Body of pancreas (tissue), 4 donors: Measurements from ENCODE around the gene PCK2. TPM values are rescaled to one million over a fixed set of nuclear protein-coding genes. Genes with fewer than 3 reads are reported as not detected.

Source experiments
- ATAC-seq: fragments of 150-250 bp; one replicate; pipeline ENCODE4 v1.9.1; 2016
- DNase-seq, 4 donors: peaks; one replicate each; pipeline ENCODE4 v3.0.0-alpha.2; 2019
- H3K27ac ChIP-seq, 4 donors: fragments of 200-600 bp; sonication (generic); 1 replicate in 3 of 4; 2 replicates in 1 of 4; pipeline versions ENCODE4 v1.5.1 to v1.6.1; 2016 to 2019; ENCODE audit warnings: mild to moderate bottlenecking in 1 of 4, mixed read lengths in 1 of 4, moderate library complexity in 1 of 4
- H3K27me3 ChIP-seq, 2 donors: fragments of 200-600 bp; sonication (generic); one replicate each; pipeline ENCODE4 v1.6.0; 2016; ENCODE audit warnings: mild to moderate bottlenecking in 1 of 2
- H3K36me3 ChIP-seq, 2 donors: fragments of 200-600 bp; sonication (generic); replicated peaks in 1 of 2; 2 replicates each; pipeline ENCODE4 v1.5.1; 2016; ENCODE audit warnings: low read depth in 2 of 2; ENCODE audit not compliant: insufficient read depth in 1 of 2
- H3K4me1 ChIP-seq: fragments of 200-600 bp; sonication (generic); one replicate; pipeline ENCODE4 v1.6.0; 2016
- H3K4me3 ChIP-seq, 2 donors: fragments of 200-600 bp; sonication (generic); 1 replicate in 1 of 2; 2 replicates in 1 of 2; pipeline ENCODE4 v1.5.1; 2016 to 2019
- H3K9me3 ChIP-seq, 3 donors: fragments of 200-600 bp; sonication (generic); 1 replicate in 2 of 3; 2 replicates in 1 of 3; pipeline ENCODE4 v1.5.1; 2016
- CTCF ChIP-seq, 7 experiments: fragments of 450-650 bp in 4 of 7; fragments of 200-600 bp in 3 of 7; sonication (generic) in 3 of 7; IDR thresholded peaks; one replicate each; pipeline ENCODE4 v1.5.1; 2016 to 2019; ENCODE audit warnings: antibody characterized with exemption in 7 of 7
- POLR2A ChIP-seq, 3 donors: fragments of 450-650 bp; IDR thresholded peaks; one replicate each; pipeline ENCODE4 v1.6.1; 2016; ENCODE audit warnings: antibody characterized with exemption in 3 of 3, mild to moderate bottlenecking in 2 of 3
- WGBS, 2 donors: methylation state at CpG; one replicate each; pipeline ENCODE4 v1.1.5; 2017; 5-methylcytosine and 5-hydroxymethylcytosine counted together
- intact Hi-C: fragments of 100-400 bp; cut with DNase I; formaldehyde crosslinking; loops from one replicate; pipeline ENCODE4 v1.15.1; 2023
- total RNA-seq, 2 donors: library from RNA; depleted of rRNA; stranded (reverse); fragments of >200 nt; gene quantifications; one replicate each; pipeline ENCODE4 v1.1.0, GENCODE V29; 2016

Gene PCK2
- total RNA-seq, 2 donors from 2014 or later = 20.4 to 29.8 TPM

- no peak overlapping the region for H3K27ac ChIP-seq
- H3K27me3 ChIP-seq = no peaks in the 10 kb centered on the region
- DNase-seq (no peak), ATAC-seq (no peak)
- peaks cover 20% of the 10 kb centered on the region for H3K4me1 ChIP-seq
- no peaks in the 10 kb centered on the region for H3K36me3 ChIP-seq
- no peaks in the 10 kb centered on the region for H3K9me3 ChIP-seq
- H3K4me3 ChIP-seq = no peak overlapping the region
- no peak for TF ChIP-seq CTCF (IDR thresholded peaks at IDR 0.05)
- no peak for TF ChIP-seq POLR2A (IDR thresholded peaks at IDR 0.05)
- WGBS, 2 donors = 57 to 63% methylated on average over 20 of the region's 20 CpGs
- intact Hi-C loops = loop anchor here (10.0 kb wide), 1 partner anchor 112 kb away; the partner anchor contains the start of gene IRF9
These were observed 41.2 kb upstream of the PCK2 start for GRCh38 chr14:24052656-24053547.

GRCh38 chr14:24053548-24054323, 40.4 kb upstream of the PCK2 start:
- no peaks in the 10 kb centered on the region for H3K36me3 ChIP-seq
- ATAC-seq (no peak), DNase-seq (no peak)
- whole genome bisulfite sequencing, 2 donors = 69 to 78% methylated on average over 5 to 10 of the region's 10 CpGs
- no peaks in the 10 kb centered on the region for H3K9me3 ChIP-seq
- TF ChIP-seq POLR2A (IDR thresholded peaks at IDR 0.05) = no peak
- no peak for TF ChIP-seq CTCF (IDR thresholded peaks at IDR 0.05)
- no peak overlapping the region for H3K27ac ChIP-seq
- H3K4me3 ChIP-seq = no peak overlapping the region
- intact Hi-C loops = loop anchor here (10.0 kb wide), 1 partner anchor 111 kb away; the partner anchor contains the start of gene IRF9
- H3K4me1 ChIP-seq = peaks cover 24% of the 10 kb centered on the region
- H3K27me3 ChIP-seq = no peaks in the 10 kb centered on the region

GRCh38 chr14:24054324-24054641, 39.8 kb upstream of the PCK2 start:
- no peak overlapping the region for H3K4me3 ChIP-seq
- no peaks in the 10 kb centered on the region for H3K9me3 ChIP-seq
- TF ChIP-seq POLR2A (IDR thresholded peaks at IDR 0.05) = no peak
- no peak for TF ChIP-seq CTCF (IDR thresholded peaks at IDR 0.05)
- ATAC-seq (no peak), DNase-seq (no peak)
- 90 to 94% methylated on average over 6 of the region's 6 CpGs for WGBS, 2 donors
- no peak overlapping the region for H3K27ac ChIP-seq
- peaks cover 24% of the 10 kb centered on the region for H3K4me1 ChIP-seq
- no peaks in the 10 kb centered on the region for H3K36me3 ChIP-seq
- H3K27me3 ChIP-seq = no peaks in the 10 kb centered on the region
- intact Hi-C loops = loop anchor here (10.0 kb wide), 1 partner anchor 111 kb away; the partner anchor contains the start of gene IRF9

GRCh38 chr14:24054646-24055045, 39.5 kb upstream of the PCK2 start:
- DNase-seq = no peak

More at GRCh38 chr14:24054646-24055045, 39.5 kb upstream of the PCK2 start:
- Histone ChIP-seq H3K4me3 (no peak overlapping the region), H3K27ac (no peak overlapping the region), H3K9me3 (no peaks in the 10 kb centered on the region), H3K36me3 (no peaks in the 10 kb centered on the region), H3K27me3 (no peaks in the 10 kb centered on the region), H3K4me1 (peaks cover 24% of the 10 kb centered on the region)
- intact Hi-C loops = loop anchor here (5.0 to 10.0 kb wide), 2 partner anchors 53 to 110 kb away; partner anchors contain the start of gene IRF9
- TF ChIP-seq CTCF (IDR thresholded peaks at IDR 0.05) (no peak), POLR2A (IDR thresholded peaks at IDR 0.05) (no peak)
- ATAC-seq = no peak
- WGBS, 2 donors = 92 to 94% methylated on average over 3 to 9 of the region's 9 CpGs
